Measurements from ENCODE around the gene MIDN.

DNA sequence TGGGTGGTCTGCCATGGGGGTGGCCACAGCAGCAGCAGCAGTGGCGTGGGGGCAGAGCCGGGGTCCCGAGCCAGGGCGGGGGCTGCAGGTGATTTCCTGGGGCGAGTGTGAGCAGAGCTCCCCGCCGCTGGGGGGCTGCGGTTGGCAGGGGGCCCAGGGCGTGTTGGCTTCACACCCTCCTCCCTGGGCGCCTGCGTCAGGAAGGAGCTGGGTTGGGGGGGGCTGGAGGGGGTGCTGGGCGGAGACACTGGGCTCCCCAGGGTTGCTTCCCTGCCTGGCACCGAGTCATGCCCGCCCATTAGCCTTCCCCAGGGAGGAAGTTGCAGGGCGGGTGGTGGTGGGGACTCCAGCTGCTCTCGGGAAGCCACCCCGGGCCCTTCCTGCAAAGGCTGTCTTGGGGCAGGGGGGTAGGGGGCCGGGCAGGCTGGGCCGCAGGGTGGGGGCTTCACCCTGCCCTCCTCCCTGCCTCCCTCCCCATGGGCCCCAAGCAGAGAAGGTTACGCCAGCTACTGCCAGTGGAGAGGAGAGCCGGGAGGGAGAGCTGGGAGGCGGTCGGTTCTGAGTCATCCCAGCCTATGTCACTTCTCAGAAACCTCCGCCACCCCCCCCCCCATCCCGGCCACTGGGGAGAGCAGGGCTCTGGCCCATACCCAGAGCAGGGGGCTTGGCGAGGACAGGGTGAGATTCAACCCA, 4.6 kb downstream of the MIDN start:
- TF ChIP-seq, protein P1, sequence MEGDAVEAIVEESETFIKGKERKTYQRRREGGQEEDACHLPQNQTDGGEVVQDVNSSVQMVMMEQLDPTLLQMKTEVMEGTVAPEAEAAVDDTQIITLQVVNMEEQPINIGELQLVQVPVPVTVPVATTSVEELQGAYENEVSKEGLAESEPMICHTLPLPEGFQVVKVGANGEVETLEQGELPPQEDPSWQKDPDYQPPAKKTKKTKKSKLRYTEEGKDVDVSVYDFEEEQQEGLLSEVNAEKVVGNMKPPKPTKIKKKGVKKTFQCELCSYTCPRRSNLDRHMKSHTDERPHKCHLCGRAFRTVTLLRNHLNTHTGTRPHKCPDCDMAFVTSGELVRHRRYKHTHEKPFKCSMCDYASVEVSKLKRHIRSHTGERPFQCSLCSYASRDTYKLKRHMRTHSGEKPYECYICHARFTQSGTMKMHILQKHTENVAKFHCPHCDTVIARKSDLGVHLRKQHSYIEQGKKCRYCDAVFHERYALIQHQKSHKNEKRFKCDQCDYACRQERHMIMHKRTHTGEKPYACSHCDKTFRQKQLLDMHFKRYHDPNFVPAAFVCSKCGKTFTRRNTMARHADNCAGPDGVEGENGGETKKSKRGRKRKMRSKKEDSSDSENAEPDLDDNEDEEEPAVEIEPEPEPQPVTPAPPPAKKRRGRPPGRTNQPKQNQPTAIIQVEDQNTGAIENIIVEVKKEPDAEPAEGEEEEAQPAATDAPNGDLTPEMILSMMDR (IDR thresholded peaks at IDR 0.05): no peak
- no peak for TF ChIP-seq EP300 (IDR thresholded peaks at IDR 0.05)

All from suprapubic skin (tissue), 3 donors.